ENCODE data around the gene ANKS6. TPM values are rescaled to one million over a fixed set of nuclear protein-coding genes. Genes with fewer than 3 reads are reported as not detected.

The ANKS6 gene
- total and polyA plus RNA-seq, 2 experiments from 2014 or later, result 36.9 to 59.0 TPM

GRCh38 chr9:98790842-98791607, 5.3 kb downstream of the ANKS6 start (continued):
- TF ChIP-seq ZNF462 (CRISPR knock-in tag; IDR thresholded peaks at IDR 0.05), result peak; percentile 96

GRCh38 chr9:98790134-98790841, 6.1 kb downstream of the ANKS6 start:
- no peak for DNase-seq (ENCODE audit: low spot score)
- H3K27me3 ChIP-seq (ENCODE audit: insufficient read depth), result no peaks in the 10 kb centered on the region
- peaks cover 26% of the 10 kb centered on the region; the same call in 1 of the 2 replicates for H3K4me1 ChIP-seq (ENCODE audit: insufficient read depth)
- H3K4me1 Mint-ChIP-seq, result peaks cover 34% of the 10 kb centered on the region
- H3K27me3 Mint-ChIP-seq (ENCODE audit: insufficient read depth, low read depth, poor library complexity), result peaks cover 7% of the 10 kb centered on the region
- H3K27ac ChIP-seq (ENCODE audit: low read depth), result no peak overlapping the region
- no peak overlapping the region for H3K4me3 Mint-ChIP-seq
- H3K27ac Mint-ChIP-seq, result no peak overlapping the region
- ATAC-seq, result no peak
- no peaks in the 10 kb centered on the region for H3K9me2 ChIP-seq (ENCODE audit: insufficient read depth)
- H3K4me3 ChIP-seq, result no peak overlapping the region
- peaks cover 31% of the 10 kb centered on the region for H4K20me1 ChIP-seq (replicated peaks; ENCODE audit: insufficient read depth)
- no peak overlapping the region for H2AFZ ChIP-seq
- peaks cover 14% of the 10 kb centered on the region; the same call in 1 of the 2 replicates for H3K36me3 ChIP-seq (ENCODE audit: insufficient read depth)
- H3K79me2 ChIP-seq (replicated peaks; ENCODE audit: insufficient read depth), result peaks cover 34% of the 10 kb centered on the region
- no peak for TF ChIP-seq POLR2AphosphoS5 (IDR thresholded peaks at IDR 0.05; ENCODE audit: low read depth)
- H3F3A ChIP-seq (replicated peaks; ENCODE audit: low read depth), result peaks cover 5% of the 10 kb centered on the region; the same call in 1 of the 2 replicates
- H3K9me3 Mint-ChIP-seq, result no peaks in the 10 kb centered on the region; the same call in 2 of the 3 replicates
- H3K36me3 Mint-ChIP-seq (ENCODE audit: low read depth), result peaks cover 36% of the 10 kb centered on the region
- no peak overlapping the region for H3K4me2 ChIP-seq
